ENCODE data around the gene CLN6.
"Not testable (repeated sequence)": the region's sequence is repeated elsewhere in the genome, so short reads cannot be mapped to it uniquely, and the experiment has no call there.

Gene CLN6

DNA sequence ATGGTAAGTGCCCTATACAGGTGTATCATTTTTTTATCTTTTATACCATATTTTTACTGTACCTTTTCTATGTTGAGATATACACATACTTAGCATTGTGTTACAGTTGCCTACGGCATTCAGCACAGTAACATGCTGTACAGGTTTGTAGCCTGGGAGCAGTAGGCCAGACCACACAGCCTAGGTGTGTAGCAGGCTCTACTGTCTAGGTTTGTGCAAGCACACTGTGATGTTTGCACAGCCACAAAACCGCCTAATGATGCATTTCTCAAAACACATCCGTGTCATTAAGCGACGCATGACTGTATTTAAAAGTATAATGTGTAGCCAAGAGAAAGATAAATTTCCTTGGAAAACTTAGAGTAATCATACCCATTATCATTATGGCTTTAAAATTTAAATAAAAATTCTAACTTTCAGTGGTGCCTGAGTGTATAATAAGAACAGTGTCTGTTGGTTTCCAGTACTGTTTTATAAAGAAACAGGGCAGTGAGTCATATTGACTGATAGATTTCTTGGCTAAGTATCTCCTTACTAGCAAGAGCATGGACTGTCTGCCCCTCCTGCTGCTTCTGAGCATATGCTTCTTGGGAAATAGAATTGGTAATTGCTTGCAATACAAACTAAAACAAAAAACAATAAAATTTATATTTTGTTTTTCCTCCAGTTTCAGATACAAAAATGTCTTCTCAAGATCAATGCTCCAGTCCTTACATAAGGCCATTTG lies 42.7 kb downstream of the CLN6 start:
- no peak for DNase-seq

DNA sequence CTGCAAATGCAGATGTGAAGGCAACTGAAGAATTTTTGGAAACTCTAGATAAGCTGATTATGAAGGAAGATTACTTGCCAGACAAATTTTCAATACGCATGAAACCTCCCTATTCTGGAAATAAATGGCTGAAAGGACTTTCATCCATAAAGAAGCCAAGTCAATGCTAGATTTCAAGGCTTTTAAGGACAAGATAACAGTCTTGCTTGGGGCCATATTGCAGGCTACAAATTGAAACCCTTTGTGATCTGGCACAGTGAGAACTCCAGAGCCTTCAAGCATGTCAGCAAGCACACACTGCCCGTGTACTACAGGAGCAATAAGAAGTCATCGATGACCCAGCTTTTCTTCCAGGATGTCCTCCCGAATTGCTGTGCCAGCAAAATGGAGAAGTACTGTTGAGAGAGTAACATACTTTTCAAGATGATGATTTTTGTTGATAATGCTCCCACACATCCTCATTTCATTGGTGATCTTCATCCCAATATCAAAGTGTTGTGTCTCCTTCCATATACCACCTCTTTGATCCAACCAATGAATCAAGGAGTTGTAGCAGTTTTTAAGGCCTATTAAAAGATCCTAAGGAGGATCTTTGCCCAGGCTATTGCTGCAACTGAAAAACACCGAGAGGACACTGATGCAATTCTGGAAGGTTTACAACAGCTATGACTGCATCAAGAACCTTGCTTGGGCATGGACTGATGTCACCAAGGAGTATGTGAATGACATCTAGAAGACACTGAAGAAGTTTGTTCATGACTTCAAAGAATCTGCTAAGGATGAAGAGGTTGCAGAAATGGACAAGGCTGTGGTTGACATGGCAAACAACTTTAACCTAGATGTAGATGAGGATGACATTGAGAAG lies 44.7 kb downstream of the CLN6 start:
- no peak for DNase-seq

DNA sequence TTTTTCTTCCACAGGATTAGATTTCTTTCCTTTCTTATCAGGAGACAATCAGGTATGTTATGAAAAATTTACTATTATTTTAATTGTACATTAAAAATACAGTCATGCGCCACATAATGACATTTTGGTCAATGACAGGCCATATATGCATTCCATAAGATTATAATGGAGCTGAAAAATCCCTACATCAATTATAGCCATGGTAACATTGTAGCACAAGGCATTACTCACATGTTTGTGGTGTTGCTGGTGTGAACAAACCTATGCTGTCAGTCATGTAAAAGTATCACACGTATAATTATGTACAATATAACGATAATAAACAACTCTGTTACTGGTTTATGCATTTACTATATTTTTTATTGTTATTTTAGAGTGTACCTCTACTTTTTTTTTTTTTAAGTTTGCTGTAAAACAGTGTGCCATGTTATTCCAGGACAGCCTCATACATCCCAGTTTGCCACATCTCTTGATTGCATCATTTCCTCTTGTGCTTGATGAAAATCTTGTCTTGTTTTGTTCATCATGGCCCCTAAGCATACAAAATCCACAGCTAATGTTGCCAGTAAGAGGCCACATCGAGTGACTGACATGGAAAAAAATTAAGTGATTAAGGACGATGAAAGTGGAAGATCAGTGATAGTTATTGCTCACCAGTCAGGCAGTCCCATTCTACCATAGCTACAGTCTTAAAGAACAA lies 45.8 kb downstream of the CLN6 start:
- DNase-seq = no peak

DNA sequence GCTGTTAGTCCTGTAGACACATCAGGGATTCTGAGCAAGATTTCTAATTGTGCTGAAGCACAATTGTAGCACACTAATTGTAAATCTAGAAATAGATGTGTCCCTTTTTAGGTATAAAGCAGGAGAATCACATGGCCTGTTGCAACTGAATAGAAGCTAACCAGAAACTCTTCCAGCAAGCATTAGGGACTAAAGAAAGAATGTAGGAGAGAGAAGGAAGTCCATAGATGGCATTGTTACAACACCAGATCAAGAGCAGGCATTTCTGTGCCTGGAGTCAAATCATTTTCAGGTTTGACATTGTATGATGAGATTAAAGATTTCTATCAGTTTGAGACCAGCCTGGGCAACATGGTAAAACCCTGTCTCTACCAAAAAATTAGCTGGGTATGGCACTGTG lies 51.8 kb downstream of the CLN6 start:
- no peak for DNase-seq

GRCh38 chr15:68176601-68177000 lies 52.9 kb downstream of the CLN6 start:
- DNase-seq = no peak

- no peak for DNase-seq
Measured at GRCh38 chr15:68175526-68175925, 54.0 kb downstream of the CLN6 start.

DNA sequence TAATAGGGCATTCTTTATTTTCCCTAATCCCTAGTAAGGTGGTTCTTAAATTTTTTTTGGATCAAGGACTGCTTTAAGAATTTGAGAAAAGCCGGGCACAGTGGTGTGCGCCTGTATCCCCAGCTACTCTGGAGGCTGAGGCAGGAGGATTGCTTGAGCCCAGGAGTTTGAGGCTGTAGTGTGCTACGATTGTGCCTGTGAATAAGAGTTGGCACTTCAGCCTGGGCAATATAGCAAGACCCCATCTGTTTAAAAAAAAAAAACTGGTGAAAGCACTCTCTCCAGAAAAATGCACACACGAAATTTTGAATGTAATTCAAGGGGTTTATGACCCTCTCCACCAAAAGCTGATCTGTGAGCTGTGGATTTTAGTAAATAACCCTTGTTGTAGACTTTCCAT lies 56.4 kb downstream of the CLN6 start:
- DNase-seq = no peak

- DNase-seq = not testable (repeated sequence)
Measured at GRCh38 chr15:68172037-68172436, 57.5 kb downstream of the CLN6 start.

DNA sequence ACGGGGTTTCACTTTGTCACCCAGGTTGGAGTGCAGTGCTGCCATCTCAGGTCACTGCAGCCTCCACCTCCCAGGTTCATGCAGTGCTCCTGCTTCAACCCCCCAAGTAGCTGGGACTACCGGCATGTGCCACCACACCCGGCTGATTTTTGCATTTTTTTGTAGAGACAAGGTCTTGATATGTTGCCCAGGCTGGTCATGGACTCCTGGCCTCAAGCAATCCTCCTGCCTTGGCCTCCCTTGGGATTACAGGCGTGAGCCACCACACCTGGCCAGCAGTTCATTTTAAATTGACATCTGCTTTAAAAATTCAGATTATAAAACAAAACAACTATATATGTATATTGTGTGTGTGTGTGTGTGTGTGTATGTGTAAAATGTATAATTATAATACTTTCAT lies 62.7 kb downstream of the CLN6 start:
- no peak for DNase-seq

- no peak for DNase-seq
Measured at GRCh38 chr15:68163191-68163590, 66.3 kb downstream of the CLN6 start.

DNA sequence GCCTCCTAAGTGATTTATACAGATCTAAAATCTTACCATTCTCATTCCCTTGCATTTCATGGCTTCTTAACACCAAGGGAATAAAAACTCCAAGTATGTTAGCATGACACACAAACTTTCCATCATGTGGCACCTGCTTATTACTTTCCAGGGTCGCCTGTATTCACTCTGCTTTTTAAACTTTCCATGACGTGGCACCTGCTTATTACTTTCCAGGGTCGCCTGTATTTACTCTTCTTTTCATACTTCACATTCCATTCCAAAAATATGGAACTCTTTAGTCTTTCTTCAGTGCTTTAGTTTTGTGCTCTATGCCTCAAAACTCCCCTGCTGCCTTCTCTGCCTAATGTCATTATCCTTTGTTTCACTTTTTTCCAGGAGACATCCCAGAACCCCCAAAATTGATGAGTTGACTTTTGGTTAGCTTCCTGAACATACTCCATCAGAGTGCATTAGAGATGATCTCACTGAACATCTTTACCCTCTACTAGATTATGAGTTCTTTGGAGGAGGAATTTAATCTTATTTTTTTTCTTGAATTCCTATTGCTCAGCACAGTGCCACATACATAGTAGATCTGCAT lies 71.4 kb downstream of the CLN6 start:
- DNase-seq = no peak

GRCh38 chr15:68157074-68157473 lies 72.5 kb downstream of the CLN6 start:
- DNase-seq = no peak

All from effector CD4-positive, alpha-beta T cell (primary cell).